HFFc6 (cell line): ENCODE data around the gene R3HDML. TPM values are rescaled to one million over a fixed set of nuclear protein-coding genes. Genes with fewer than 3 reads are reported as not detected.

Experiments used
- DNase-seq: peaks from one replicate; pipeline ENCODE4 v3.0.0-alpha.2; 2018
- H3K27ac Mint-ChIP-seq: 2 replicates; pipeline ENCODE4 v1.8.0; 2020; ENCODE audit warnings: mild to moderate bottlenecking, mixed read lengths
- H3K27me3 Mint-ChIP-seq: 2 replicates; pipeline ENCODE4 v1.8.0; 2021; ENCODE audit warnings: mild to moderate bottlenecking, moderate library complexity, mixed read lengths; ENCODE audit not compliant: insufficient read depth
- H3K36me3 Mint-ChIP-seq: 2 replicates; pipeline ENCODE4 v1.8.0; 2021; ENCODE audit warnings: low read depth, mixed read lengths
- H3K4me1 Mint-ChIP-seq: 2 replicates; pipeline ENCODE4 v1.8.0; 2020; ENCODE audit warnings: low read depth, mixed read lengths
- H3K4me3 Mint-ChIP-seq: 2 replicates; pipeline ENCODE4 v1.8.0; 2020; ENCODE audit warnings: mild to moderate bottlenecking, moderate library complexity, mixed read lengths
- H3K9me3 Mint-ChIP-seq: 2 replicates; pipeline ENCODE4 v1.8.0; 2020; ENCODE audit warnings: mild to moderate bottlenecking, mixed read lengths
- CTCF ChIP-seq: fragments of 200-600 bp; sonication (generic); IDR thresholded peaks from 2 replicates; pipeline ENCODE4 v1.5.0; 2021; ENCODE audit warnings: antibody characterized with exemption, mild to moderate bottlenecking
- total RNA-seq, 6 experiments: library from RNA; stranded (reverse); fragmentation: NEBNext Ultra II Directional; extraction: Animal tissue kit (Norgen Biotek cat#: 25700); gene quantifications; 2 replicates in 1 of 6; 3 replicates in 5 of 6; pipeline ENCODE4 v1.2.3, GENCODE V29; 2021

Gene R3HDML
- total RNA-seq, 6 experiments from 2014 or later: not detected

DNA sequence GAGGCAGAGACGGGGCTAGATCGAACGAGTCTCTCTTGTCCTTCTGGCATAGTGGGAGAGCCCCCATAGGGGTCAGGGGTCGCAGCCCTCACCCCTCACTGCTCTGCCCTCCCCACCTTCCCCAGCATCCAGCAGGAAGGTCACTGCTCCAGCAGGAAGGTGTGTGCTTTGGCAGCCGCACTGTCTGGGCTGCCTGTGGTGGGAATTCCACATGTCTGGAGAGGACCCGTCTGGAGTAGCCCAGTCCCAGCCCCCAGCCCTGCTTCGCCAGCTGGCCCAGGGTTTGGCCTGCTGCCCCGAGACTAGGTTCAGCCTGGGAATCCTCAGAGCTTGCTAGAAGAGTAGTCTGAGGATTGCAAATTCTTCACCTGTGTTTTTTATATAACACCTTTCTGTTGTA lies 2.5 kb upstream of the R3HDML start:
- no peaks in the 10 kb centered on the region for H3K4me1 Mint-ChIP-seq
- no peaks in the 10 kb centered on the region for H3K9me3 Mint-ChIP-seq
- no peaks in the 10 kb centered on the region for H3K36me3 Mint-ChIP-seq
- H3K4me3 Mint-ChIP-seq: no peak overlapping the region
- H3K27me3 Mint-ChIP-seq: peaks cover 56% of the 10 kb centered on the region
- DNase-seq: no peak
- no peak for TF ChIP-seq CTCF
- H3K27ac Mint-ChIP-seq: no peak overlapping the region

GRCh38 chr20:44334709-44335108 lies 2.1 kb upstream of the R3HDML start:
- H3K9me3 Mint-ChIP-seq: no peaks in the 10 kb centered on the region
- H3K4me3 Mint-ChIP-seq: no peak overlapping the region
- no peaks in the 10 kb centered on the region for H3K36me3 Mint-ChIP-seq
- no peaks in the 10 kb centered on the region for H3K4me1 Mint-ChIP-seq
- H3K27ac Mint-ChIP-seq: no peak overlapping the region
- TF ChIP-seq CTCF: no peak
- DNase-seq: no peak
- H3K27me3 Mint-ChIP-seq: peaks cover 54% of the 10 kb centered on the region

- no peak overlapping the region for H3K4me3 Mint-ChIP-seq
- no peaks in the 10 kb centered on the region for H3K9me3 Mint-ChIP-seq
- no peak for TF ChIP-seq CTCF
- H3K36me3 Mint-ChIP-seq: no peaks in the 10 kb centered on the region
- no peak for DNase-seq
- H3K27me3 Mint-ChIP-seq: peaks cover 56% of the 10 kb centered on the region
- no peak overlapping the region for H3K27ac Mint-ChIP-seq
- no peaks in the 10 kb centered on the region for H3K4me1 Mint-ChIP-seq
These were observed 1.2 kb upstream of the R3HDML start for GRCh38 chr20:44335675-44336074.

DNA sequence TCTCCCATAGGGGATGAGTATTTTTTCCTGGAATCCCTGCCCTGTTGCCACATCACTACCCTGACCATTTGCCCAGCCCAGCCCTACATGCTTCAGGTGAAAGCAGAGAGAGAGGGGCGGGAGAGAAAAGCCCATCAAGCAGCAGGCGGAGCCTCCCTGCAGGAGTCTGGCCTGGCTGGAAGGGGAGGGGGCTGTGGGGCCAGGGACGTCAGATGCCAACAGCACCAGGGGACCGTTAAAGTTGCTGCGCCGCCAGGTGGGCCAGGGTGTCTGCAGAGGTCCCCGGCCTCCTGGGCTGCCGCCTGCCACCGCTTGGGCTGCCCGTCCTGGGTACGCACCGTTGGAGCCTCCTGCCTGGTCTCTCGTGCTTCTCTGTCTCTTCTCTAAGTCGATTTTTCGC lies 757 bp upstream of the R3HDML start:
- DNase-seq: no peak
- H3K36me3 Mint-ChIP-seq: no peaks in the 10 kb centered on the region
- no peak for TF ChIP-seq CTCF
- H3K9me3 Mint-ChIP-seq: no peaks in the 10 kb centered on the region
- no peak overlapping the region for H3K4me3 Mint-ChIP-seq
- H3K27ac Mint-ChIP-seq: no peak overlapping the region
- peaks cover 53% of the 10 kb centered on the region for H3K27me3 Mint-ChIP-seq
- no peaks in the 10 kb centered on the region for H3K4me1 Mint-ChIP-seq

GRCh38 chr20:44342248-44342647 lies 5.4 kb downstream of the R3HDML start:
- Mint-ChIP-seq H3K27me3 (peaks cover 34% of the 10 kb centered on the region), H3K4me1 (peaks cover 7% of the 10 kb centered on the region), H3K27ac (no peak overlapping the region), H3K9me3 (no peaks in the 10 kb centered on the region), H3K4me3 (peak overlapping the region; percentile 74; the same call in 1 of the 2 replicates), H3K36me3 (no peaks in the 10 kb centered on the region)
- no peak for TF ChIP-seq CTCF
- no peak for DNase-seq

DNA sequence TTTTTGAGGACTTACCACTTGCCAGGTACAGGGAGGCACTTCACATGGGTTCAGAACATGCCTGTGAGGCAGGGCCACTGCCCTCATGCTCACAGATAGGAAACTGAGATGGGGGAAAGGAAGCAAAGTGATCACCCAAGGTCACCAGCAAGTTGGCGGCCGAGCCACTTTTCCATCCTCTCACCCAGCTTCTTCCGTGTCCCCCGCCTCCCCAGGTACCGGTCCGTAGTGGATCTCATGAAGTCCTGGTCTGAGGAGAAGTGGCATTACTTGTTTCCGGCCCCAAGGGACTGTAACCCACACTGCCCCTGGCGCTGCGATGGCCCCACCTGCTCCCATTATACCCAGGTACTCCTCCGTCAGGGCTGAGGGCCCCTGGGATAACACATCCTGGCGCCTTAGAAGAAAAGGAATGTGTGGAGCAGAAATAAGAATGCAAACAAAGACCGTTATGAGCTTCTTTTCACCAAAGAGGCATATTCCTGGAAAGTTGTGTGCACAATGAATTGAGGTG lies 6.4 kb downstream of the R3HDML start:
- H3K27ac Mint-ChIP-seq: no peak overlapping the region
- no peak for TF ChIP-seq CTCF
- H3K9me3 Mint-ChIP-seq: no peaks in the 10 kb centered on the region

More for the DNA sequence above, 6.4 kb downstream of the R3HDML start:
- no peak for DNase-seq
- Mint-ChIP-seq H3K4me1 (peaks cover 7% of the 10 kb centered on the region), H3K27me3 (peaks cover 28% of the 10 kb centered on the region), H3K4me3 (no peak overlapping the region), H3K36me3 (no peaks in the 10 kb centered on the region)
